COLO668 (cell line): ENCODE measurements around the gene FAM240B.

ENCODE experiments used
- DNase-seq: peaks from one replicate; lab custom pipeline; 2025; ENCODE audit not compliant: unreplicated experiment; lab: John Stamatoyannopoulos, UW

Gene FAM240B

GRCh38 chr9:38720083-38720745, at the start of gene FAM240B:
FAM240B (minus strand) TSS chr9:38720133; CDS start chr9:38703999, 16,134 bp downstream.
- no peak for DNase-seq

GRCh38 chr9:38768351-38768761, 48.4 kb upstream of the FAM240B start:
- no peak for DNase-seq

GRCh38 chr9:38765101-38765500, 45.2 kb upstream of the FAM240B start:
- DNase-seq: no peak

- DNase-seq: no peak
Observed at GRCh38 chr9:38761999-38762398, 42.1 kb upstream of the FAM240B start.

GRCh38 chr9:38761339-38761738, 41.4 kb upstream of the FAM240B start:
- DNase-seq: no peak

- DNase-seq: no peak
Observed at GRCh38 chr9:38756702-38757101, 36.8 kb upstream of the FAM240B start.

GRCh38 chr9:38747941-38748340, 28.0 kb upstream of the FAM240B start:
- DNase-seq: no peak

GRCh38 chr9:38747067-38747466, 27.1 kb upstream of the FAM240B start:
- DNase-seq: no peak

GRCh38 chr9:38746303-38746702, 26.4 kb upstream of the FAM240B start:
- no peak for DNase-seq

GRCh38 chr9:38744484-38744883, 24.6 kb upstream of the FAM240B start:
- no peak for DNase-seq

GRCh38 chr9:38737246-38737645, 17.3 kb upstream of the FAM240B start:
- no peak for DNase-seq

- no peak for DNase-seq
Observed at GRCh38 chr9:38734831-38735230, 14.9 kb upstream of the FAM240B start.

GRCh38 chr9:38733503-38733902, 13.6 kb upstream of the FAM240B start:
- DNase-seq: no peak

GRCh38 chr9:38732885-38733284, 13.0 kb upstream of the FAM240B start:
- DNase-seq: no peak

- DNase-seq: peak; percentile 25
Observed at GRCh38 chr9:38727497-38728001, 7.6 kb upstream of the FAM240B start.

GRCh38 chr9:38724754-38725153, 4.8 kb upstream of the FAM240B start:
- DNase-seq: no peak

- no peak for DNase-seq
Observed at GRCh38 chr9:38718148-38718547, 1.8 kb downstream of the FAM240B start.

- no peak for DNase-seq
Observed at GRCh38 chr9:38715684-38716083, 4.2 kb downstream of the FAM240B start.

- DNase-seq: no peak
Observed at GRCh38 chr9:38713426-38713825, 6.5 kb downstream of the FAM240B start.

GRCh38 chr9:38708759-38709158, 11.2 kb downstream of the FAM240B start:
- DNase-seq: no peak

GRCh38 chr9:38707885-38708637, 11.9 kb downstream of the FAM240B start:
- peak; percentile 42 for DNase-seq

GRCh38 chr9:38706493-38706892, 13.4 kb downstream of the FAM240B start:
- DNase-seq: no peak
